ENCODE results near the gene DUSP5. TPM values are rescaled to one million over a fixed set of nuclear protein-coding genes. Genes with fewer than 3 reads are reported as not detected.
"Not testable (repeated sequence)": the region's sequence is repeated elsewhere in the genome, so short reads cannot be mapped to it uniquely, and the experiment has no call there.

Gene DUSP5
- total RNA-seq, 1 donor from 2014 or later: 6.8 TPM

DNA sequence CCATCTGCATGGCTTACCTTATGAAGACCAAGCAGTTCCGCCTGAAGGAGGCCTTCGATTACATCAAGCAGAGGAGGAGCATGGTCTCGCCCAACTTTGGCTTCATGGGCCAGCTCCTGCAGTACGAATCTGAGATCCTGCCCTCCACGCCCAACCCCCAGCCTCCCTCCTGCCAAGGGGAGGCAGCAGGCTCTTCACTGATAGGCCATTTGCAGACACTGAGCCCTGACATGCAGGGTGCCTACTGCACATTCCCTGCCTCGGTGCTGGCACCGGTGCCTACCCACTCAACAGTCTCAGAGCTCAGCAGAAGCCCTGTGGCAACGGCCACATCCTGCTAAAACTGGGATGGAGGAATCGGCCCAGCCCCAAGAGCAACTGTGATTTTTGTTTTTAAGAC lies 12.4 kb downstream of the DUSP5 start:
- intact Hi-C loops (cut with DNase I): no loop called here

DNA sequence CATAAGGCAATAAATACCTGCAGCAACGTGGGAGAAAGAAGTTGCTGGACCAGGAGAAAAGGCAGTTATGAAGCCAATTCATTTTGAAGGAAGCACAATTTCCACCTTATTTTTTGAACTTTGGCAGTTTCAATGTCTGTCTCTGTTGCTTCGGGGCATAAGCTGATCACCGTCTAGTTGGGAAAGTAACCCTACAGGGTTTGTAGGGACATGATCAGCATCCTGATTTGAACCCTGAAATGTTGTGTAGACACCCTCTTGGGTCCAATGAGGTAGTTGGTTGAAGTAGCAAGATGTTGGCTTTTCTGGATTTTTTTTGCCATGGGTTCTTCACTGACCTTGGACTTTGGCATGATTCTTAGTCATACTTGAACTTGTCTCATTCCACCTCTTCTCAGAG lies 13.0 kb downstream of the DUSP5 start:
- intact Hi-C loops (cut with DNase I): no loop called here
- ATAC-seq (ENCODE audit: poor library complexity) (no peak), DNase-seq (no peak)

More for the DNA sequence above, 12.4 kb downstream of the DUSP5 start:
- DNase-seq (no peak), ATAC-seq (ENCODE audit: poor library complexity) (no peak)

DNA sequence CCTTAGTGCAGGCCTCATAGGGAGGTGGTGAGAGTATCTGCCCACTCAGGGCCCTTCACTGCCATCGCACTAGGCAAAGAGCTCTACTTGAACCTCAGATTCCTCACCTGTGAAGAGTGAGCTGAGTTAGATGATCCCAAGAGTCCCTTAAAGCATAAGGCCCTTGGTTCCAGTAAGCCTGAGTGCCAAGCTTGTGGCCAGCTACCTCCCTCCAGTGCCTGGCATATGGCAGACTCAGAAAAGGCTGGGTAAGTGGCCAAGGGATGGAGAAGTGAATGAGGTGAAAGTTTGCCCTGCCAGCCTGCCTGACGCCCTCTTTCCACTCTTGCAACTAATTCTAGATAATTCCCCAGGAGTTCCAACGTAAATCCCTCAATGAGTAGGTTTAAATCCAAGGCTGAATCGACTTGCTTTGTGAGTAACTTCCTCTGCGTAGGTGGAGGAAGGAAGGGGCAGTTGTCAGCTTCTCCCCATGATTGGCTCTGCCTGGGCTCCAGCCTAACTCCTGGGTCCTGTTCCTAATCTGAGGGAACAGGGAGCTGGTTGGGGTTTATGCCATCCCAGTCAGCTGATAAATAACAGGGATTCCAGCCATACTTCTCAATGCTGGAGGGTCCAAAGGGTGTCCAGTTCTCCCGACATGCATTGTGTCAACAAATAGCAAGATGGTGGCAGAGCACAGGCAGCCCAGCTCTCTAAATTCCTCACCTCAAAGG lies 14.2 kb downstream of the DUSP5 start:
- intact Hi-C loops (cut with DNase I): no loop called here
- ATAC-seq (ENCODE audit: poor library complexity) (no peak), DNase-seq (no peak)

DNA sequence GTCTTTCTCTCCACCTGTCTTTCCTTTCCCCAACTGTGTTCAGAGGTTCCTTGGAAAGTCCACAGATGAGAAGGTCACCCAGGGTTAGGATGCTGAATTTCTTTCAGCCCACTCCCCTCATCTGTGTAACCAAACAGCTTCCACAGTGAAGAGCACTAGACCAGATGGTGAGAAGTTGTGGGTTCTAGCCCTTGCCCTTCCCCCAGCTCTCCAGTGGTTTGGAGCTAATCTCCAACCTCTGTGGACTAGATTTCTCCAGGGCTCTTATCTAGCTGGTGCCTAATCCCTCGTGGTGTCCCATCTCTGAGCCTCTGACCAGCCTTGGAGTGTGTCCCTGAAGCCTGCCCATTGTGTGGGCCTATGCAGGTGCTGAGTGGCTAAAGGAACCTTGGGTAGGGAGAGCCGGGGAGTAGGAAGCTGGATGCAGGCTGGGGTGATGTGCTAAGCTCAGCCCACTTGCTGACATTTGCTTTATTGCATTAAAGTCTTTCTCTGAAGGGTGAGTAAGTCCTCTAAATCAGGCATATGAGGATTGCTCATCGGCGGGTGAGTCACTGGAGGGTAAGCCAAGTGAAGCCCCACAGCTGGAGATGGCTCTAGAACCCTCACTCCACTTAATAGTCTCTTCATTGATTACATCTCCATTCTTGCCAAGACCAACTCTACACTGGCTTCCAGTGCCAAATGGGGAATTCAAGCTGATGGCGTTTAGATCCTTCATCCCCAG lies 14.9 kb downstream of the DUSP5 start:
- intact Hi-C loops (cut with DNase I): no loop called here
- no peak for DNase-seq
- ATAC-seq (ENCODE audit: poor library complexity): no peak

DNA sequence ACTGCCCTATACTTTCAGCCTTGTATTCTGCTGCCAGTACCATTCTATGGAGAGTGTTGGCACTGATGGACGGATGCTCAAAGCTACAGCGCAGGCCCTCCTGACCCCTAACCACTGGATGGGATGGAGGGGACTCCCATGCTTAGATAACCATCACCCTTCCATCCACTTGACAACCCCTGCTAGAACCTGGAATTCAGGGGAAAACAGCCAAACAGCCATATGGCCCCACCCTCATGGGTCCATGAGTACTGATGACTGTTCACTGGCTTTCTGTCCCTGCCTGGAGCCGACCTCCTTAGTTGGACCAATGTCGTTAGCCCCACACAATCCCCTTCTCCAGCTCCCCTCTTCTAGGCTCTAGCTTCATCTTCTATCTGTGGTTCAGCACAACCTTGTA lies 16.2 kb downstream of the DUSP5 start:
- ATAC-seq (ENCODE audit: poor library complexity) (no peak), DNase-seq (no peak)
- intact Hi-C loops (cut with DNase I): no loop called here

DNA sequence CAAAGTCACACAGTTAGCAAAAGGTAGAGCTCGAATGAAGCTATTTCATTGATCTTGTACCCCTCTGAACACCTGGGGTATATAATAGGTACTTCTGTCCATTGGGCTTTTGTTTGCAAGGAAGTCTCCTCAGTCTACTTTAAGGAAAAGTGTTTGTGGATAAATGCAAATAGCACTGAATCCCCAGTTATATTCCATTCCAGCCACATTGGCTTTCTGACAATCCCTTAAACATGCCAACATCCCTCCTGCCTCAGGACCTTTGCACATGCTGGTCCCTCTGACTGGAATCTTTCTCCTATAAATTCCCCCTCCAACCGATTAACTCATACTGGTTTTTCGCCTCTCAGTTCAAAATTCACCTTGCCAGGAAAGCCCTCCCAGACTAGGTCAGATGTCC lies 17.1 kb downstream of the DUSP5 start:
- DNase-seq (no peak), ATAC-seq (ENCODE audit: poor library complexity) (no peak)
- intact Hi-C loops (cut with DNase I): no loop called here

DNA sequence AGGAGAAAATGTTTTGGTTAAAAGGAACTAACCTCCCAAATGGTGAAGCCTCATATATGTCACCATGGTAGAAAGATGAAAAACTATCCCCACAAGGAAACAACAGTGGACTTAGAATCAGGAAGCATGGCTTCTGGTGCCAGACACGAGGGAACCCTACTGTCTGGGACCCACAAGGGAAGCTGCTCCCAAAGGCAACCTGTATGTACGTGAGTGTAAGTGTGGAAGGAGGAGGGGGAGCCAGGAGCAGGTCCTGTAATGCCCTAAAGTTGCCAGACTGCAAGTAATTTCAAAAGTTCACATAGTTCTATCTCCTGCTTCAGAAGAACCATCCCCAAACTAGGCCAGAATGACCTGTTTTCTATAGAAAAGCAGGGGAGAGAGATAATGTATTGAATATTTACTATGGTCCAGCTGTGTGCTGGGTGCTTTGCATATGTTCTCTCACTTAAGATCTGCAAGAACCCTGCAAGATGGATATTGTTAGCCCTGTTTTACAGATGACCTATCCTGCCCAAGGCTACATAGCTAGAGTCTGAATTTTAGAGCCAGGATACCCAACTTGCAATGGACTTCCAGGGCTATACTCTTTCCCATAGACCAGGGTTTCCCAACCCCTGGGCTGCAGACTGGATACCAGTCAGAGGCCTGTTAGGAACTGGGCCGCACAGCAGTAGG lies 19.2 kb downstream of the DUSP5 start:
- DNase-seq: no peak
- intact Hi-C loops (cut with DNase I): no loop called here
- ATAC-seq (ENCODE audit: poor library complexity): no peak

DNA sequence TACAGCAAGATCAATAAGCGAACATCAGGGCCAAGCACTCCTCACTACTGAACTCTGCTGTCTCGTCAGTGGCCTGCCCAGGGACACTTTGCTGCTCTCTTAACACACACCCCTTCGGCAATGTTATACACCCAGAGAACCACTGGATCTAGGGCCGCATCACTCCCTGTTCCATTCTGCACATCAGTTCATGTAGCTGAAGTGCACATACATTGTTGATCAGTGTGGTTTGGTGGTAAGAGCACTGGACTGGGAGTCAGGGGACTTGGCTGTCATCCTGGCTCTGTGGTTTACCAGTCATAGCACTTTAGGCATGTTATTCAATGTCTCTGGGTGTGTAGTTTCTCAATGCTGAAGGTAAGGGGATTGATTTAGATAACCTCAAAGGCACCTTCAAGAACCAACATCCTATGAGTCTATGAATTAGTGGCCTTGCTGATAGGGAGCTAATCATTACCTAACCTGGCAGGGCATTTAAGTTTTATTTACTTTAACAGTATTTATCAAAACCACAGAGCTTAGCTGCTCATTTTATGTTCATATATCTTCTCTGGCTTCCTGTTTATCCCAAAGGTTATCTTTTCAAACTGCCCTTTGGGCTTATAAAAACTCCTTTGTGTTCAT lies 24.8 kb downstream of the DUSP5 start:
- no peak for ATAC-seq (ENCODE audit: poor library complexity)
- intact Hi-C loops (cut with DNase I): no loop called here
- DNase-seq: no peak

DNA sequence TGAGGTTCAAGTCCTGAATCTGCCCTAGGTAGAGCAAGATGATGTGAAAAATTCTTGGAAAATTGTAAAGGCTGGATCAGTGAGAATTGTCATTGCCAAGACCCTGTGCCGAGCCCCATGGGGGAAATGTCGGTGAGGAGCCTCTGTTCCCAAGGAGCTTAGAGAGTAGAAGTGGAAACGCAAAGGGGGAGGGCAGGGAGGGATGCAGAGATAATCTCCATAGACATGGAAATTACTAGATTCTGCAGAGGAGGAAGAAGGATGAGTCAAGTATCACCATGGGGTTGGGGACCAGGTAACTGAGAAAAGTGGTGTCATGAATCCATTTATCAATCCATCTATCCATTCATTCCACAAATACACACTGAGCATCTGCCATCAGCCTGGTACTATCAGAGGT lies 26.0 kb downstream of the DUSP5 start:
- no peak for ATAC-seq (ENCODE audit: poor library complexity)
- DNase-seq: no peak
- intact Hi-C loops (cut with DNase I): no loop called here

DNA sequence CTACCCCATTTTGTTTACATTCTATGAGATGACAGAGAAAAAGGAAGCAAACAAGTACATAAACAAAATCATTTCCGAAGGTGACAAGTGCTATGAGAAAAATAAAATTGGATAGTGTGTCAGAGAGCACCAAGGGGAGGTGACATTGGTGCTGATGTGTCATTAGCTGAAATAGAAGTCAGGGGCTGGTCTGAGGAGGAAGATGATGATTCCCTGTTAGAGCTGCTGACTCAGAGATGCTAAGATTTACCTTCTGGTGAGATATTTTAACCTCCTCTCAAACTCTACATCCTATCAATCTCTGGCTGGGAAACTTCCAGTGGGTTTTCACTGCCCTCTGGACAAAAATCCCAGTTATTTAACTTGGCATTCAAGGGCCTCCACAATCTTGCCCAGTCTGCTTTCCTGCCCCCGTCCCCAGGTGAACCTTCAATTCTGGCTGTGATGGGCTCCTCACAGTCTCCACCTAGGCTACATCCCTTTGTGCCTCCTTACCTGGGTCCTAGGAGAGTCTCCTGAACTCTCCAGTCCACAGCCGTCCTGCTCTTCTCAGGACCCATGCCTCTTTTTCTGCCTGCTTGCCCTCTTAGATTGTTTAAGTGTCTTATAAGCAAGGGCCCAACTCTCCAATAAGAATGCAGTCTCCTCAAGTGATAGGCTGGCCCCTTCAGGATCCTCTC lies 26.6 kb downstream of the DUSP5 start:
- intact Hi-C loops (cut with DNase I): no loop called here
- DNase-seq: no peak
- no peak for ATAC-seq (ENCODE audit: poor library complexity)

DNA sequence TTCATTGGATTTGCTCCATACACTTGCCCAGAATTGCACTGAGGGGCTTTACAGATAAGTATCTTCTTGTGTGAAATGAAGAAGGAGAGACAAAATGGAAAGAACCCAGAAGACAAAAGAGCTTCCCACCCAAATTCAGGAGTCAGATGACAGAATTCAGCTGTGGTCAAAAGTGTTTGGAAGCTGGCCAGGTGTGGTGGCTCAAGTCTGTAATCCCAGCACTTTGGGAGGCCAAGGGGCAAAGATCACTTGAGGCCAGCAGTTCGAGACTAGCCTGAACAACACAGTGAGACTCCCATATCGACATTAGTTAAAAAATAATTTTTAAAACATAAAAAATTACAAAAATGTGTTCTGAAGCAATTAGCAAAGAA lies 27.1 kb downstream of the DUSP5 start:
- intact Hi-C loops (cut with DNase I): no loop called here
- DNase-seq (no peak), ATAC-seq (ENCODE audit: poor library complexity) (no peak)

DNA sequence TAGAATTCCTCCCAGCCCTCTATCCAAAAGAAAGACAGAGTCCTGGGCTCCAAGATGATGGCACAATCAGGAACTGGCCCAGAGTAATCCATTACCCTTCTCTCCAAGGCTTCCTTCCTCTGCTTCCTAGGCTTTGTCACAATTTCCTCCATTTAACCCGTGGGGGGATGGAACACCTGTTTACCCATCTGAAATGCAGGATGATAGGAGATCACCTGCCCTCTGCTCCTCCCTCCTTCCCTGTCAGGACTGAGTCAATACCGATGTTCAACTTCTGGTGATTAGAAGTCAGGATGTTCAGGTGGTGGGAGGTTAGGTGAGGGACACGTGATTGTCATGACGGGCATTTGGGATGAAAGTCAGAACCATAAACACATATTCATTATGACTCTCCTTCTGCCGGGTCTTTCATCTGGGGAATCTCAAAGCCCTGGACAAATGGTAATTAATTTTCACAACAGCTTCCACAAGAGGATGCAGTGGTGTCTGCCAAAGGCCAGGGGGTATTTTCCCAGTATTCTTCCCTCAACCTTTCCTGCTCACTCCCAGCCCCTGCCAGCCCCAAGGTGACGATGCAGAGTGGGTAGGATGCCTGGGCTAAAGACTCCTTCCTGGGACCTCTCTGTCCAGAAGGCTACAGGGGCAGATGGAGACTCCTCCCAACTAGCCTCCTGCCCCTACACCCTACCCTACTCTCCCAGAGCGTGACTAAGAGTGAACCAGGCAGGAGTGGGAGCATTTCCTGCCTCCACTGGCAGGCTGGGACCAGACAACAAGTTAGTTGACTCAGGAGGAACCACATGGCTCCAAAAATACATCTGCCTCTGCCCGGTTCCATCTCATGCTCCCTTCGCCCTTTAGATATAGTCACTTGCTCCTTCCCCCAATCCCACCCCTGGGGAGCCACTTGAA lies 27.9 kb downstream of the DUSP5 start:
- no peak for DNase-seq
- no peak for ATAC-seq (ENCODE audit: poor library complexity)
- intact Hi-C loops (cut with DNase I): no loop called here

DNA sequence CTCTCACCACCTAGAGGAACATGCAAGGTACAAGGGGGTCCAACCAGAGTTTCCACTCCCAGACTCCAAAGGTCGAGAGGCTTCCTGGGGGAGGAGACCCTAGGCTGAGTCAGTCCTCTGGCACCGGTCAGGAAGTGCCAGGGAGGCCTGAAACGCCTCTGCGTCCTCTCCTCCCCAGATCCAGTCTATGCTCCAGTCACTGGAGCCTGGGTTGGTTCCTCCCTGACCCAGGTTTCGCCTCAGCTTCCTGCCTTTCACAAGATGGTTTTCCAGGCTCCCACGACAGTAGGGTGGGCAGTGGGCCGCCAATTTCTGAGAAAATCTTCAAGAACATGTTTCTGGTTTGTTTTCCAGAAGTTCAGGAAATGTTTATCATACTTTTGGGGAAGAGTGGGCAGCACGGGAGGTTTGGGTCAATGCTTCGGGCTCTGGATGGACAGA lies 30.0 kb downstream of the DUSP5 start:
- intact Hi-C loops (cut with DNase I): no loop called here
- DNase-seq (no peak), ATAC-seq (ENCODE audit: poor library complexity) (no peak)

DNA sequence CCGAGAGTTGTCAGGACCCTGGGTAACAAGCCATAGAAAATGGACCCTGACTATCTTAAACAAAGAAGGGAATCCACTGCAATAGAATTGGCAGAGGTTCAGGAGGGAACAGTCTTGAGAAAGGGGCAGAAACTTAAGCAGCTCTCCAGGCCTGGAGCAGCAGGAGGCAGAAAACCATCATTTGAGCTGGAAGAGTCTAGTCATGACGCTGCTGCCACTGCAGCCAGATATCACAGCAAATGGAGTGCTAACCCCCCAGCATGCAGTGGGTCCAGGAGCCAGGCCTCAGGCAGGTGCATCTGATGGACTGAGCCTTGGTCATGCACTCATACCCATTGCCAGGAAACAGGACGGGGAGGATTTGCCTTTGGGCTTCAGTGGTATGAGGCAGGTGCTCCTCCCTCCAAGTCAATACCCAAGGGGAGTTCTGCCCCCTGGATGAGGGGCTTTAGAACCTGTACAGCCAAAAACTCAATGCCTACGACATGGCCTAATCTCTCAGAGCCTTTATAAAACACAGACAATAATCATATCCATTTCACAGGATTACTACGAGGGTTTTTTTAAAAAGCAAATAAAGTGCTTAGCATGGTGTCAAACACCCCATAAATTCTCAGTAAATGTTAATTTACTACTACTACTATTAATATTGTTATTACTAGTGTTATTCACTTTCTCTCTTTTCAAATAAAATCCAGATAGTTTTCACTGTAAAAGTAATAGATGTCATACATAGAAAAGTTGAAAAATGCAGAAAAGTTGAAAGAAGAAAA lies 30.7 kb downstream of the DUSP5 start:
- ATAC-seq (ENCODE audit: poor library complexity) (no peak), DNase-seq (no peak)
- intact Hi-C loops (cut with DNase I): no loop called here

DNA sequence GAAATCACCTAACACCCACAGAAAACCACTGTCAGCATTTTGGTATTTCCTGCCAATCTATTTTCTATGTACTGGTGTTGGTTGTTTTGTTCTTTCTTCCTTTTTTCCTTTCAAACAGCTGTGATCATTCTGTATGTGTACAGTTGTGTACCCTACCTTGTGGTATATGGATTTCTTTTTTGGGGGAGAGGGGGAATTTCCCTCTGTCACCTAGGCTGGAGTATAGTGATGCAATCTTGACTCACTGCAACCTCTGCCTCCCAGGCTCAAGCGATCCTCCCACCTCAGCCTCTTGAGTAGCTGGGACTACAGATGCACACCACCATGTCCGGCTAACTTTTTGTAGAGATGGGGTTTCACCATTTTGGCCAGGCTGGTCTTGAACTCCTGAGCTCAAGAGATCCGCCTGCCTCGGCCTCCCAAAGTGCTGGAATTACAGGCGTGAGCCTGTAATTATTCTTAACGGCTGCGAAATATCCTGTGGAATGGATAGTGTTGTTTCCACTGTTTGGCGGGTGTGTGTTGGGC lies 31.4 kb downstream of the DUSP5 start:
- intact Hi-C loops (cut with DNase I); ATAC-seq (ENCODE audit: poor library complexity); DNase-seq: not testable (repeated sequence)

DNA sequence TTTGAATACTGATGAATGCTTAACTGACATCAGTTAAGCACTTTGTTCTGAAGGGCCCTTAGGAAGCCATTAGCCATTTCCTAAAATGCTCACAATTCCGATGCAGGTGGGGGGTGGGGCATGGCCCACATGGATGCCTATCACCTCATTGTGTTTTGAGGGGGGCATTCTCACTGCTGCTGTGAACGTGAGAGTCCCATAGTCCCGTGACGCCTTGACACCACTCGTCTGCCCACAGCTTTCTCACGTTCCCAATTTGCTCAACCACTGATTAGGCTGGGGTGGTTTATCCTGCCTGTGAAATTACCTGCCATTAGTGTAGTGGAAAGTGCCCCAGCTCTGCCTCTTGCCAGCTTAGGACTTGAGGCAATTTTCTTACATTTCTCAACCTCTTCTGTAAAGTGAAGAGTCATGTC lies 31.9 kb downstream of the DUSP5 start:
- no peak for DNase-seq
- intact Hi-C loops (cut with DNase I): no loop called here
- ATAC-seq (ENCODE audit: poor library complexity): no peak

Measured in Right ventricle myocardium superior (tissue), 1 donor.